B cell (primary cell): Measurements from ENCODE around the gene MAML2. TPM values are rescaled to one million over a fixed set of nuclear protein-coding genes. Genes with fewer than 3 reads are reported as not detected.
A peak's percentile ranks its signal among the peaks of the same experiment; 100 is the strongest.

Experiments
- ATAC-seq: fragments of 200-7000 bp; cut with Tn5 transposase; one replicate; pipeline ENCODE4 v1.10.0; 2021; ENCODE audit warnings: low read depth, mild to moderate bottlenecking, moderate number of reproducible peaks, moderate library complexity
- CTCF ChIA-PET: fragments of 350-600 bp; sonication (Branson Sonifier 250); formaldehyde crosslinking; loops from one replicate; lab custom pipeline; 2021; ENCODE audit warnings: antibody characterized with exemption, inconsistent platforms; lab: Charles Lee
- POLR2A ChIA-PET: fragments of 350-600 bp; sonication (Branson Sonifier 250); formaldehyde crosslinking; loops from one replicate; lab custom pipeline; 2021; ENCODE audit warnings: antibody characterized with exemption; lab: Charles Lee
- DNase-seq: peaks from one replicate; pipeline ENCODE4 v3.0.0; 2013
- H2AFZ ChIP-seq: 2 replicates; pipeline ENCODE4 v1.6.1; 2012; ENCODE audit warnings: mild to moderate bottlenecking, low read depth, low read length; ENCODE audit not compliant: insufficient read depth, poor library complexity, severe bottlenecking
- H3K27ac ChIP-seq, 2 donors: 1 replicate in 1 of 2; 2 replicates in 1 of 2; pipeline ENCODE4 v1.5.1; 2012 to 2013; ENCODE audit warnings: low read length in 2 of 2, mild to moderate bottlenecking in 2 of 2, moderate library complexity in 1 of 2
- H3K27me3 ChIP-seq, 4 experiments: fragments of 200-600 bp in 1 of 4; sonication (generic) in 1 of 4; replicated peaks in 1 of 4; 1 replicate in 2 of 4; 2 replicates in 2 of 4; pipeline versions ENCODE4 v1.6.1 to v1.7.0; 2013 to 2016; ENCODE audit warnings: low read length in 3 of 4, mild to moderate bottlenecking in 2 of 4, mixed read lengths in 1 of 4, moderate library complexity in 1 of 4; ENCODE audit not compliant: insufficient read depth in 4 of 4, control insufficient read depth in 3 of 4; ENCODE audit errors: control extremely low read depth in 1 of 4
- H3K36me3 ChIP-seq, 2 experiments: replicated peaks in 1 of 2; 1 replicate in 1 of 2; 2 replicates in 1 of 2; pipeline versions ENCODE4 v1.6.1 to v1.7.1; 2013; ENCODE audit warnings: low read length in 1 of 2; ENCODE audit not compliant: insufficient read depth in 2 of 2, control insufficient read depth in 1 of 2; ENCODE audit errors: control extremely low read depth in 1 of 2, extremely low read depth in 1 of 2
- H3K4me1 ChIP-seq, 2 donors: fragments of 200-600 bp in 1 of 2; sonication (generic) in 1 of 2; 1 replicate in 1 of 2; 2 replicates in 1 of 2; pipeline versions ENCODE4 v1.5.1 to v1.6.1; 2013 to 2017; ENCODE audit warnings: low read length in 2 of 2; ENCODE audit not compliant: control insufficient read depth in 2 of 2, insufficient read depth in 2 of 2
- H3K4me2 ChIP-seq: replicated peaks from 2 replicates; pipeline ENCODE3; 2012; ENCODE audit warnings: mild to moderate bottlenecking, low read depth, low read length; ENCODE audit not compliant: poor library complexity, severe bottlenecking
- H3K4me3 ChIP-seq, 5 experiments: fragments of 200-600 bp in 1 of 5; sonication (generic) in 1 of 5; 1 replicate in 3 of 5; 2 replicates in 2 of 5; pipeline versions ENCODE4 v1.5.1 to v1.7.0; 2011 to 2016; ENCODE audit warnings: low read length in 4 of 5, mild to moderate bottlenecking in 4 of 5, low read depth in 2 of 5, control low read depth in 1 of 5, moderate library complexity in 1 of 5; ENCODE audit not compliant: insufficient read depth in 1 of 5; ENCODE audit errors: control extremely low read depth in 1 of 5, extremely low read depth in 1 of 5
- H3K79me2 ChIP-seq: fragments of 200-600 bp; sonication (generic); one replicate; pipeline ENCODE4 v1.6.0; 2016; ENCODE audit warnings: low read length; ENCODE audit not compliant: control insufficient read depth, insufficient read depth
- H3K9ac ChIP-seq: fragments of 200-600 bp; sonication (generic); 2 replicates; pipeline ENCODE4 v1.6.1; 2017; ENCODE audit warnings: mild to moderate bottlenecking, low read length, moderate library complexity
- H3K9me3 ChIP-seq, 3 donors: one replicate each; pipeline versions ENCODE4 v1.6.1 to v1.7.1; 2013; ENCODE audit warnings: low read length in 2 of 3; ENCODE audit not compliant: control insufficient read depth in 2 of 3, insufficient read depth in 1 of 3; ENCODE audit errors: control extremely low read depth in 1 of 3
- H4K20me1 ChIP-seq: 2 replicates; pipeline ENCODE4 v1.6.0; 2012; ENCODE audit warnings: mild to moderate bottlenecking, low read length; ENCODE audit not compliant: insufficient read depth, control insufficient read depth, poor library complexity, severe bottlenecking
- H3K27ac Mint-ChIP-seq: one replicate; pipeline ENCODE4 v1.8.0; 2021; ENCODE audit warnings: mixed read lengths
- H3K27me3 Mint-ChIP-seq: one replicate; pipeline ENCODE4 v1.8.0; 2021; ENCODE audit warnings: mixed read lengths
- H3K4me1 Mint-ChIP-seq: one replicate; pipeline ENCODE4 v1.8.0; 2021; ENCODE audit warnings: mixed read lengths
- H3K4me3 Mint-ChIP-seq: one replicate; pipeline ENCODE4 v1.8.0; 2021; ENCODE audit warnings: mixed read lengths
- H3K9me3 Mint-ChIP-seq: one replicate; pipeline ENCODE4 v1.8.0; 2022; ENCODE audit warnings: mixed read lengths; ENCODE audit not compliant: insufficient read depth
- EZH2 ChIP-seq: IDR thresholded peaks from 2 replicates; pipeline ENCODE4 v1.6.1; 2012; ENCODE audit warnings: borderline replicate concordance, low read depth, mild to moderate bottlenecking, moderate library complexity, low read length; ENCODE audit not compliant: insufficient read depth, poor library complexity, severe bottlenecking
- WGBS: methylation state at CpG from one replicate; pipeline ENCODE4 v1.1.5; 2013; ENCODE audit warnings: missing lambda C conversion rate; ENCODE audit not compliant: insufficient coverage; 5-methylcytosine and 5-hydroxymethylcytosine counted together
- intact Hi-C: fragments of 100-400 bp; cut with micrococcal nuclease; formaldehyde crosslinking; loops from one replicate; pipeline ENCODE4 v1.10.0; 2022
- polyA plus RNA-seq: library from polyadenylated mRNA; depleted of rRNA; stranded (reverse); fragments of >200 nt; gene quantifications from 2 replicates; pipeline ENCODE4 v1.2.3, GENCODE V29; 2012
- total RNA-seq, 2 donors: library from RNA; stranded (reverse); fragments of 120-200 nt in 1 of 2; gene quantifications; 1 replicate in 1 of 2; 2 replicates in 1 of 2; pipeline versions ENCODE4 v1.2.3 to v1.2.4, GENCODE V29; 2013 to 2022
- TF ChIP-seq, protein P1 (sequence below): fragments of 200-600 bp; IDR thresholded peaks from one replicate; pipeline ENCODE4 v1.8.0; 2022; ENCODE audit warnings: antibody characterized with exemption, mild to moderate bottlenecking

The MAML2 gene
- total and polyA plus RNA-seq, 2 donors (not counting 1 experiment from before 2014, with no cell fraction given): 10.7 to 26.4 TPM

DNA sequence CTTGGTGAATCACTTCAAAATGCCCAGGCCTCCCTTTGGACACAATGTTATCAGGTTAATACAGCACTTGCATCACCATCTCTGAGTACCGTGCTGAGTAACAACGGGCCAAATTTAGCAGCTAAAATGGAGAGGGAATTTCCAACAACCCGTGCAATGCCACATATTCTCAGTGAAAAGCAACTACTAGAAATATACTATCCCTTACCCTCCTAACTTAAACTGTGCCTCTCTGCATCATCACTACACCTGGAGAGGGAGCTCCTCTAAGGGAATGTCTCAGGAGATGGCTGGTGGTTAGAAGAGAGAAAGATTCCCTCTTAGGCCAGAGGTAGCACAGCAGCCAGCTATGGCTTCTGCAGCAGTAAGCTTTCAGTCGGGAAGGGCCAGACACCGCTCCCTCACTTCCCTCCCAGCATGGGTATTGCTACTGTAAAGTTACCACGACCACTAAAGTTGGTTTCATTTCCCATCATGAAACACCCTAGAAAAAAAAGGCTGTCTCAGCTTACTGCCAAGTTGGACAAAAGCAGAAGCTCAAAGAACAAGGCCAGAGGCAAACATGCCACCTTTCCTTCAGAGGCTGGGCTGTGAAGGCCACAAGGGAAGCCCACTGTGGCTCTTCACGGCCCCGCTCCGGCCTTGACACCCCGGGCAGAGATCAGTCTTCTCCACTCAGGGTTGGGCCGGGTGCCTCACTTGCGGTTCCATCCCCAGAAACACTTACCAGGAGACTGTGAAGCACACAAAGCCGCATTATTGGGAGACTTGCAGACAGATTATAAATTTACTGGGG, 3.9 kb downstream of the MAML2 start:
- Mint-ChIP-seq H3K27ac (peak overlapping the region; percentile 97), H3K27me3 (no peaks in the 10 kb centered on the region), H3K9me3 (no peaks in the 10 kb centered on the region), H3K4me3 (peak overlapping the region; percentile 90), H3K4me1 (peaks cover 80% of the 10 kb centered on the region)
- Histone ChIP-seq H3K4me1 (peaks cover 62 to 71% of the 10 kb centered on the region in 2 donors), H2AFZ (no peak overlapping the region), H3K9me3 (no peaks in the 10 kb centered on the region), H3K4me3 (peak overlapping the region in 4 of 5 experiments; percentile 9 to 50 (median 32)), H3K9ac (peak overlapping the region; percentile 29), H3K79me2 (peaks cover 85% of the 10 kb centered on the region), H3K4me2 (peak overlapping the region; percentile 93), H3K27ac (peak overlapping the region; percentile 22 to 75), H3K27me3 (no peaks in the 10 kb centered on the region), H3K36me3 (peaks cover 0 to 5% of the 10 kb centered on the region in 2 experiments), H4K20me1 (peaks cover 11% of the 10 kb centered on the region)
- peak; percentile 42 for ATAC-seq
- DNase-seq: peak; percentile 86
- POLR2A ChIA-PET: interaction anchor here (0.6 to 1.4 kb wide), 4 partner anchors 32 to 137 kb away, joined by 3 to 4 read pairs (median 4); no protein-coding TSS in a partner anchor
- intact Hi-C loops: loop anchor here (1.0 to 5.0 kb wide), 2 partner anchors 47 to 96 kb away; no protein-coding TSS in a partner anchor
- no peak for TF ChIP-seq EZH2
- TF ChIP-seq, protein P1, sequence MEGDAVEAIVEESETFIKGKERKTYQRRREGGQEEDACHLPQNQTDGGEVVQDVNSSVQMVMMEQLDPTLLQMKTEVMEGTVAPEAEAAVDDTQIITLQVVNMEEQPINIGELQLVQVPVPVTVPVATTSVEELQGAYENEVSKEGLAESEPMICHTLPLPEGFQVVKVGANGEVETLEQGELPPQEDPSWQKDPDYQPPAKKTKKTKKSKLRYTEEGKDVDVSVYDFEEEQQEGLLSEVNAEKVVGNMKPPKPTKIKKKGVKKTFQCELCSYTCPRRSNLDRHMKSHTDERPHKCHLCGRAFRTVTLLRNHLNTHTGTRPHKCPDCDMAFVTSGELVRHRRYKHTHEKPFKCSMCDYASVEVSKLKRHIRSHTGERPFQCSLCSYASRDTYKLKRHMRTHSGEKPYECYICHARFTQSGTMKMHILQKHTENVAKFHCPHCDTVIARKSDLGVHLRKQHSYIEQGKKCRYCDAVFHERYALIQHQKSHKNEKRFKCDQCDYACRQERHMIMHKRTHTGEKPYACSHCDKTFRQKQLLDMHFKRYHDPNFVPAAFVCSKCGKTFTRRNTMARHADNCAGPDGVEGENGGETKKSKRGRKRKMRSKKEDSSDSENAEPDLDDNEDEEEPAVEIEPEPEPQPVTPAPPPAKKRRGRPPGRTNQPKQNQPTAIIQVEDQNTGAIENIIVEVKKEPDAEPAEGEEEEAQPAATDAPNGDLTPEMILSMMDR: no peak
- CTCF ChIA-PET: interaction anchor here (0.6 to 12.0 kb wide), 21 partner anchors 10 to 1369 kb away, joined by 3 to 290 read pairs (median 5); partner anchors contain the start of genes CCDC82 and JRKL
- WGBS: 17% methylated on average over 10 of the region's 13 CpGs
